BE2C (cell line): Measurements from ENCODE around the gene KRTAP19-4. TPM values are rescaled to one million over a fixed set of nuclear protein-coding genes. Genes with fewer than 3 reads are reported as not detected.
"Not testable (repeated sequence)": the region's sequence is repeated elsewhere in the genome, so short reads cannot be mapped to it uniquely, and the experiment has no call there.

Source experiments
- DNase-seq: peaks from one replicate; pipeline ENCODE4 v3.0.0-alpha.2; 2020
- H3K27me3 ChIP-seq: fragments of 250-450 bp; sonication (Bioruptor Pico); 2 replicates; pipeline ENCODE4 v1.5.1; 2020; ENCODE audit warnings: mild to moderate bottlenecking
- H3K36me3 ChIP-seq: fragments of 250-450 bp; sonication (Bioruptor Pico); 2 replicates; pipeline ENCODE4 v1.5.1; 2020; ENCODE audit warnings: mild to moderate bottlenecking
- H3K4me1 ChIP-seq: fragments of 250-450 bp; sonication (Bioruptor Pico); 2 replicates; pipeline ENCODE4 v1.5.1; 2020
- H3K4me3 ChIP-seq: 2 replicates; pipeline ENCODE4 v1.5.1; 2011; ENCODE audit warnings: low read depth, low read length
- H3K9me3 ChIP-seq: fragments of 250-450 bp; sonication (Bioruptor Pico); 2 replicates; pipeline ENCODE4 v1.5.1; 2020
- polyA plus RNA-seq: library from polyadenylated mRNA; unstranded; fragments of >200 nt; gene quantifications from one replicate; pipeline ENCODE4 v1.2.1, GENCODE V29; 2012; ENCODE audit warnings: low read depth, missing spikeins; ENCODE audit not compliant: insufficient read length, insufficient read depth
- TF ChIP-seq, protein P1 (sequence below): IDR thresholded peaks from 2 replicates; pipeline ENCODE4 v1.5.1; 2012; ENCODE audit warnings: mild to moderate bottlenecking, low read depth, low read length

The KRTAP19-4 gene, protein sequence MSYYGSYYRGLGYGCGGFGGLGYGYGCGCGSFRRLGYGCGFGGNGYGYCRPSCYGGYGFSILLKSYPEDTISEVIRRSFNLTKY
- not detected for polyA plus RNA-seq

DNA sequence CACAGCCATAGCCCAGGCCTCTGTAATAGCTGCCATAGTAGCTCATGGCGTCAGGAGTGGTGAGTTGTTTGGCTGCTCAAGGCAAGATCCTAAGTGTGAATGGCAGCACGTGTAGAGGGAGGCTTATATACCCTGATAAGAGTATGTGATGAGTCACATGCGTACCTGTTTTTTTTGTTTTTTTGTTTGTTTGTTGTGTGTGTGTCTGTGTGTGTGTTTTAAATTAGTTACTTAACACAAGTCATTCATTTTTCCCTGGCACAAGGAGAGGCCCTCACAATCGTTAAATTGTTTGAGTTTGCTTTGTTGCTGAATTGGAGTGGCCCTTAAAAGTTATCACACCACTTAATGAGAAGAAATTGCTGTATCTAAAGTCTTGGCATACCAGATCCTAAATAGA lies at the start of gene KRTAP19-4:
TSS of gene KRTAP19-4 (minus strand) at position 101 of the 400 bp plus-strand sequence. CDS start at position 46, 55 bp downstream.
- Histone ChIP-seq H3K4me1 (no peaks in the 10 kb centered on the region), H3K27me3 (no peaks in the 10 kb centered on the region), H3K36me3 (no peaks in the 10 kb centered on the region), H3K4me3 (no peak within 1 kb of the TSS), H3K9me3 (no peaks in the 10 kb centered on the region)
- no peak for DNase-seq
- TF ChIP-seq, protein P1, sequence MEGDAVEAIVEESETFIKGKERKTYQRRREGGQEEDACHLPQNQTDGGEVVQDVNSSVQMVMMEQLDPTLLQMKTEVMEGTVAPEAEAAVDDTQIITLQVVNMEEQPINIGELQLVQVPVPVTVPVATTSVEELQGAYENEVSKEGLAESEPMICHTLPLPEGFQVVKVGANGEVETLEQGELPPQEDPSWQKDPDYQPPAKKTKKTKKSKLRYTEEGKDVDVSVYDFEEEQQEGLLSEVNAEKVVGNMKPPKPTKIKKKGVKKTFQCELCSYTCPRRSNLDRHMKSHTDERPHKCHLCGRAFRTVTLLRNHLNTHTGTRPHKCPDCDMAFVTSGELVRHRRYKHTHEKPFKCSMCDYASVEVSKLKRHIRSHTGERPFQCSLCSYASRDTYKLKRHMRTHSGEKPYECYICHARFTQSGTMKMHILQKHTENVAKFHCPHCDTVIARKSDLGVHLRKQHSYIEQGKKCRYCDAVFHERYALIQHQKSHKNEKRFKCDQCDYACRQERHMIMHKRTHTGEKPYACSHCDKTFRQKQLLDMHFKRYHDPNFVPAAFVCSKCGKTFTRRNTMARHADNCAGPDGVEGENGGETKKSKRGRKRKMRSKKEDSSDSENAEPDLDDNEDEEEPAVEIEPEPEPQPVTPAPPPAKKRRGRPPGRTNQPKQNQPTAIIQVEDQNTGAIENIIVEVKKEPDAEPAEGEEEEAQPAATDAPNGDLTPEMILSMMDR, result no peak

DNA sequence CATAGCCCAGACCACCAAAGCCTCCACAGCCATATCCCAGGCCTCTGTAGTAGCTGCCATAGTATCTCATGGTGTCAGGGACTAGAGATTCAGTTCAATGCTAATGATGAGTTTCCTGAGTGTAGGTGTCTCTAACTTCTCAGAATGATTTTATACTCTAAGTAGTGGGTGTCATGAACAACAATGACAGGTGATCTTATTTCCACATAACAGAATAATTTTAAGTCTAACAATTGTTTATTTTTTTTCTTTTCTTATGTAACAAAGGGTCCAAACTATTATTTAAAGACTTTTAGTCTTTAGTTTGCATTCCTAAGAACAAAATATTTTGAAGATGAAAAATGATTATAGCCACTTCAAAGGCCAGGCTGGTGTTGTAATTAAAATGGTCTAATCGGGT lies 44.8 kb upstream of the KRTAP19-4 start, which contains the start of gene KRTAP19-6:
TSS of gene KRTAP19-6 (minus strand) at position 101 of the 400 bp plus-strand sequence. CDS start at position 70, 31 bp downstream.
- H3K27me3 ChIP-seq, result no peaks in the 10 kb centered on the region
- no peaks in the 10 kb centered on the region for H3K36me3 ChIP-seq
- TF ChIP-seq, protein P1, result no peak
- H3K9me3 ChIP-seq, result no peaks in the 10 kb centered on the region
- H3K4me3 ChIP-seq, result no peak within 1 kb of the TSS
- H3K4me1 ChIP-seq, result no peaks in the 10 kb centered on the region
- no peak for DNase-seq

DNA sequence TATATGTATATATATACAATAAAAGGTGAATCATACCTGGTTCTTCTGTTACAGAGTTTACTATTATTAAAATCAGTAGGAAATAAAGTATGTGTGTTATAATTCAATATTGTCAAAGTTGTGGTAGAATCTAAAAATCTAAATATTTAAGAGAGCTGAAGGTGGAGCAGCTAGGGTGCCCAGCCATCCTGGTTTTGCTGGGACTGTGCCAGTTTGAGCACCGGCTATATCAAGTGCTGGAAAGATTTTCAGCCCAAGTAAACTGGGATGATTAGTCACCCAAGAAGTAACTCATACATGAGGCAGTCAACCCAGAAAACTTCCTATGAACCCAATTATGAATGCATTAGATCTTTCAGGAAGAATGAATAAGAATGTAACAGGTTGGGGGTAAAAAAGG lies 21.9 kb upstream of the KRTAP19-4 start:
- no peaks in the 10 kb centered on the region for H3K27me3 ChIP-seq
- no peak for DNase-seq
- no peaks in the 10 kb centered on the region for H3K4me1 ChIP-seq
- no peak overlapping the region for H3K4me3 ChIP-seq
- H3K9me3 ChIP-seq, result no peaks in the 10 kb centered on the region
- TF ChIP-seq, protein P1, result no peak
- no peaks in the 10 kb centered on the region for H3K36me3 ChIP-seq

DNA sequence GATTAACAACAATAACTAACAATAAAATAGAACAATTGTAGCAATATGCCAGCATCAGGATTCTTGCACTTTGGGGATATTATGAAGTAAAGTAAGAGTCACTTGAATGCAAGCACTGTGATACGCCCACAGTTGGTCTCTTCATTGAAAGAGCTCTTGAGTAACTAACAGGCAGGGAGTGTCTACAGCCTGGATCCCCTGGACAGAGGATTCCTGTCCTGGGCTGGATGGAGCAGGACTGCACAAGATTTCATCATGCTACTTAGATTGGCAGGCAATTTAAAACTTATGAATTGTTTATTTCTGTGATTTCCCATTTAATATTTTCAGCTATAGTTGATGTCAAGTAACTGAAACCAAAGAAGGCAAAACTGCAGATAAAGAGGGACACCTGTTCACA lies 18.7 kb upstream of the KRTAP19-4 start:
- H3K4me1 ChIP-seq, result no peaks in the 10 kb centered on the region
- TF ChIP-seq, protein P1, result no peak
- H3K36me3 ChIP-seq, result no peaks in the 10 kb centered on the region
- H3K9me3 ChIP-seq, result no peaks in the 10 kb centered on the region
- H3K4me3 ChIP-seq, result no peak overlapping the region
- H3K27me3 ChIP-seq, result no peaks in the 10 kb centered on the region
- no peak for DNase-seq

DNA sequence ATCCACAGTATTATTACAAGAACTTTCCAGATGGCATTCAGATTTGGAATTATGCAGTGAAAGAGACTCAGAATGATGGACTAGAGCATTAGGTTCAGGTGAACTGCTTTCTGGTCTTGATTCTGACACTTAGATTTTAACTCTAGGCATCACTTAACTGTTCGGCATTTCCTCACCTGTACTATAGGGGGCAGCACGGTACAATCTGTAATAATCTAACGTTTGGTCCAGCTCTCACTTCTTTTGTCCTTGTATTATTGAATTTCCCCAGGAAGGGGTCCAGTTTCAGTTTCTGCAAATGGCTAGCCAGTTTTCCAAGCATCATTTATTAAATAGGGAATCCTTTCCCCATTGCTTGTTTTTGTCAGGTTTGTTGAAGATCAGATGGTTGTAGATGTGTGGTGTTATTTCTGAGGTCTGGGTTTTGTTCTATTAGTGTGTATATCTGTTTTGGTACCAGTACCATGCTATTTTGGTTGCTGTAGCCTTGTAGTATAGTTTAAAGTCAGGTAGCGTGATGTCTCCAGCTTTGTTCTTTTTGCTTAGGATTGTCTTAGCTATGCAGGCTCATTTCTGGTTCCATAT lies 8.7 kb upstream of the KRTAP19-4 start:
- not testable (repeated sequence) for DNase-seq, H3K27me3 ChIP-seq, H3K4me1 ChIP-seq, H3K36me3 ChIP-seq, H3K9me3 ChIP-seq, H3K4me3 ChIP-seq
- TF ChIP-seq, protein P1, result peak; percentile 30; the same call in 1 of the 2 replicates

DNA sequence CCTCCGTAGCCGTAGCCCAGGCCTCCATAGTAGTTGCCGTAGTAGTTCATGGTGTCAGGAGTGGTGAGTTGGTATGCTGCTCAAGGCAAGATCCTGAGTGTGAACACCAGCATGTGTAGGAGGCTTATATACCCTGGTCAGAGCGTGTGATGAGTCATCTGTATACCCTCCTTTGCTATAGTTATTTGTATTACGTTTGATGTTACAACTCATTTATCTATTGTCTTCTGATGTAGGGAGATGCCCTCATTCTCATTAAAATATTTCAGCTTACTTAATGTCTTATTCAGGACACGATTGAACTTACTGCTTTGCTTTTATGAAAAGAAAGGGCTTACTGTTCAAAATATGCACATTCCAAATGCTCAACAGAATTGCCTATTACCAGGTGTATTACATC lies 5.1 kb upstream of the KRTAP19-4 start, which contains the start of gene KRTAP19-5:
TSS of gene KRTAP19-5 (minus strand) at position 101 of the 400 bp plus-strand sequence. CDS start at position 50, 51 bp downstream.
- Histone ChIP-seq H3K27me3 (no peaks in the 10 kb centered on the region), H3K4me1 (no peaks in the 10 kb centered on the region), H3K4me3 (no peak within 1 kb of the TSS), H3K9me3 (no peaks in the 10 kb centered on the region), H3K36me3 (no peaks in the 10 kb centered on the region)
- TF ChIP-seq, protein P1, result no peak
- no peak for DNase-seq
